PC-3 (cell line): ENCODE data around the gene SERPINB3.

Experiments
- CTCF ChIP-seq: fragments of 300-600 bp; sonication (generic); conservative IDR thresholded peaks from 2 replicates; pipeline ENCODE4 v1.5.1; 2017; ENCODE audit warnings: antibody characterized with exemption, low read depth, mild to moderate bottlenecking, low read length
- EZH2 ChIP-seq: fragments of 300-600 bp; sonication (generic); IDR thresholded peaks from one replicate; pipeline ENCODE4 v1.6.1; 2017; ENCODE audit warnings: antibody characterized with exemption, mild to moderate bottlenecking, low read length; ENCODE audit not compliant: unreplicated experiment

DNA sequence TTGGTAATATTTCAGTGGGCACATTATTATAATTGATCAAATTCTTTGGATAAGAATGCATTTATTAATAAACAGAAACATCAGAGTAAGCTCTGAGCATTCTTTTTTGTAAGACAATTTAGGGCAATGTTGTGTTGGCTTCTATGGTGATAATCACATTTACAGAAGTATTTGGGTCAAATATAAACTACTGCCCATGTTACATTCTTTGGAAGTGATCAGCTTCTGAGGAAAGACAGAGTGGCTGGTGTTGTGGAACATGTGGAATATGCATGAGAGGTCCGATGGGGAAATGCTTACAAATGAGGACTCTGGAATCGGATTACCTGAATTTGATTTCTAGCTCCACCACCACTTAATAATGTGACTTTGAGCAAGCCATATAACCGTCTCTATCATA lies 55.2 kb downstream of the SERPINB3 start:
- TF ChIP-seq CTCF (no peak), EZH2 (no peak)
